HepG2 (cell line): ENCODE data around the gene GAS2. TPM values are rescaled to one million over a fixed set of nuclear protein-coding genes. Genes with fewer than 3 reads are reported as not detected.

Source experiments
- ATF2 ChIP-seq: sonication (generic); formaldehyde crosslinking; IDR thresholded peaks from 2 replicates; pipeline ENCODE4 v1.4.0; 2020; ENCODE audit warnings: missing genetic modification reagents
- ATF7 ChIP-seq, 2 experiments: fragments of 450-650 bp in 1 of 2; sonication (generic) in 1 of 2; formaldehyde crosslinking in 1 of 2; IDR thresholded peaks; 2 replicates each; pipeline versions ENCODE4 v1.4.0 to v1.6.1; 2016 to 2020; ENCODE audit warnings: antibody characterized with exemption in 1 of 2, mild to moderate bottlenecking in 1 of 2, missing genetic modification reagents in 1 of 2
- BCL6 ChIP-seq: IDR thresholded peaks from 2 replicates; pipeline ENCODE4 v1.6.1; 2016; ENCODE audit warnings: missing genetic modification reagents, missing compliant biosample characterization
- CCDC6 ChIP-seq: sonication (generic); formaldehyde crosslinking; IDR thresholded peaks from 2 replicates; pipeline ENCODE4 v1.8.1; 2022; ENCODE audit warnings: mild to moderate bottlenecking, missing genetic modification reagents, moderate library complexity
- FOSL2 ChIP-seq: sonication (generic); formaldehyde crosslinking; IDR thresholded peaks from 2 replicates; pipeline ENCODE4 v1.4.0; 2020; ENCODE audit warnings: missing genetic modification reagents
- FOXK1 ChIP-seq: sonication (generic); formaldehyde crosslinking; IDR thresholded peaks from 2 replicates; pipeline ENCODE4 v1.4.0; 2020; ENCODE audit warnings: low read depth, missing genetic modification reagents, borderline replicate concordance
- GTF2F1 ChIP-seq: fragments of 150-350 bp; IDR thresholded peaks from 2 replicates; pipeline ENCODE4 v1.6.1; 2014; ENCODE audit warnings: low read length
- HOXA9 ChIP-seq: sonication (generic); formaldehyde crosslinking; IDR thresholded peaks from 2 replicates; pipeline ENCODE4 v1.8.1; 2022; ENCODE audit warnings: missing genetic modification reagents, mild to moderate bottlenecking, moderate library complexity, borderline replicate concordance
- MED8 ChIP-seq: sonication (generic); formaldehyde crosslinking; IDR thresholded peaks from 2 replicates; pipeline ENCODE4 v1.8.1; 2023; ENCODE audit warnings: mild to moderate bottlenecking, missing genetic modification reagents; ENCODE audit not compliant: insufficient replicate concordance
- ONECUT2 ChIP-seq: sonication (generic); formaldehyde crosslinking; IDR thresholded peaks from 2 replicates; pipeline ENCODE4 v1.4.0; 2020; ENCODE audit warnings: missing genetic modification reagents
- SATB2 ChIP-seq: sonication (generic); formaldehyde crosslinking; IDR thresholded peaks from 2 replicates; pipeline ENCODE4 v1.5.0; 2020; ENCODE audit warnings: missing genetic modification reagents
- SP1 ChIP-seq, 2 experiments: fragments of 450-650 bp in 1 of 2; sonication (generic) in 1 of 2; formaldehyde crosslinking in 1 of 2; IDR thresholded peaks; 2 replicates each; pipeline versions ENCODE4 v1.4.0 to v1.6.1; 2016 to 2020; ENCODE audit warnings: missing genetic modification reagents in 1 of 2
- ZBTB2 ChIP-seq: sonication (generic); formaldehyde crosslinking; IDR thresholded peaks from 2 replicates; pipeline ENCODE4 v1.8.0; 2022; ENCODE audit warnings: low read depth, missing genetic modification reagents
- ZBTB7A ChIP-seq: sonication (generic); formaldehyde crosslinking; IDR thresholded peaks from 2 replicates; pipeline ENCODE4 v1.8.0; 2022; ENCODE audit warnings: mild to moderate bottlenecking, missing genetic modification reagents
- ZNF180 ChIP-seq: sonication (generic); formaldehyde crosslinking; IDR thresholded peaks from 2 replicates; pipeline ENCODE4 v1.4.0; 2020; ENCODE audit warnings: low read depth, missing genetic modification reagents, borderline replicate concordance
- ZNF235 ChIP-seq: sonication (generic); formaldehyde crosslinking; IDR thresholded peaks from 2 replicates; pipeline ENCODE4 v1.8.1; 2023; ENCODE audit warnings: mild to moderate bottlenecking, missing genetic modification reagents, borderline replicate concordance
- ZNF264 ChIP-seq: sonication (generic); formaldehyde crosslinking; IDR thresholded peaks from 2 replicates; pipeline ENCODE4 v1.4.0; 2020; ENCODE audit warnings: missing genetic modification reagents
- ZNF547 ChIP-seq: sonication (generic); formaldehyde crosslinking; IDR thresholded peaks from 2 replicates; pipeline ENCODE4 v1.5.1; 2020; ENCODE audit warnings: mild to moderate bottlenecking, missing genetic modification reagents
- ZNF562 ChIP-seq: sonication (generic); formaldehyde crosslinking; IDR thresholded peaks from 2 replicates; pipeline ENCODE4 v1.8.0; 2022; ENCODE audit warnings: missing genetic modification reagents, borderline replicate concordance
- ZNF580 ChIP-seq: IDR thresholded peaks from 2 replicates; pipeline ENCODE4 v1.6.1; 2016; ENCODE audit warnings: low read depth, borderline replicate concordance
- ZNF629 ChIP-seq: sonication (generic); formaldehyde crosslinking; conservative IDR thresholded peaks from 2 replicates; pipeline ENCODE4 v1.5.0; 2020; ENCODE audit warnings: missing genetic modification reagents
- ZNF775 ChIP-seq: sonication (generic); formaldehyde crosslinking; IDR thresholded peaks from 2 replicates; pipeline ENCODE4 v1.4.0; 2020; ENCODE audit warnings: missing genetic modification reagents, mild to moderate bottlenecking, moderate library complexity, borderline replicate concordance
- ZNF841 ChIP-seq: sonication (generic); formaldehyde crosslinking; IDR thresholded peaks from 2 replicates; pipeline ENCODE4 v1.8.1; 2023; ENCODE audit warnings: missing genetic modification reagents, borderline replicate concordance
- polyA plus RNA-seq, 8 experiments: library from polyadenylated mRNA; depleted of rRNA in 3 of 8; stranded (reverse) in 7 of 8; unstranded in 1 of 8; fragments of >200 nt; fragmentation: Illumina TruSeq in 4 of 8; extraction: Trizol in 4 of 8; gene quantifications; 2 replicates each; pipeline versions ENCODE4 v1.2.1 to v1.2.3, GENCODE V29; 2011 to 2016; ENCODE audit warnings: low read depth in 4 of 8, missing spikeins in 1 of 8, mixed read lengths in 1 of 8; ENCODE audit not compliant: insufficient read depth in 1 of 8
- total RNA-seq, 5 experiments: library from RNA; depleted of rRNA; stranded (reverse); fragments of >200 nt; fragmentation: Illumina TruSeq; extraction: Trizol; gene quantifications; 2 replicates each; pipeline ENCODE4 v1.2.3, GENCODE V29; 2016; ENCODE audit warnings: low read depth in 1 of 5
- TF ChIP-seq, protein P1 (sequence below): sonication (generic); formaldehyde crosslinking; IDR thresholded peaks from 2 replicates; pipeline ENCODE4 v1.8.1; 2022; ENCODE audit warnings: low read depth, mild to moderate bottlenecking, missing genetic modification reagents
- TF ChIP-seq, protein P2 (sequence below): sonication (generic); formaldehyde crosslinking; IDR thresholded peaks from 2 replicates; pipeline ENCODE4 v1.4.0; 2020; ENCODE audit warnings: low read depth, mild to moderate bottlenecking, missing genetic modification reagents

The GAS2 gene
- total and polyA plus RNA-seq, 2 of the 13 experiments (the other 11 are each of a cell fraction or from before 2014, with no cell fraction given) = 26.0 to 85.1 TPM

GRCh38 chr11:22703040-22703439, 36.6 kb downstream of the GAS2 start (continued):
- TF ChIP-seq, protein P1, sequence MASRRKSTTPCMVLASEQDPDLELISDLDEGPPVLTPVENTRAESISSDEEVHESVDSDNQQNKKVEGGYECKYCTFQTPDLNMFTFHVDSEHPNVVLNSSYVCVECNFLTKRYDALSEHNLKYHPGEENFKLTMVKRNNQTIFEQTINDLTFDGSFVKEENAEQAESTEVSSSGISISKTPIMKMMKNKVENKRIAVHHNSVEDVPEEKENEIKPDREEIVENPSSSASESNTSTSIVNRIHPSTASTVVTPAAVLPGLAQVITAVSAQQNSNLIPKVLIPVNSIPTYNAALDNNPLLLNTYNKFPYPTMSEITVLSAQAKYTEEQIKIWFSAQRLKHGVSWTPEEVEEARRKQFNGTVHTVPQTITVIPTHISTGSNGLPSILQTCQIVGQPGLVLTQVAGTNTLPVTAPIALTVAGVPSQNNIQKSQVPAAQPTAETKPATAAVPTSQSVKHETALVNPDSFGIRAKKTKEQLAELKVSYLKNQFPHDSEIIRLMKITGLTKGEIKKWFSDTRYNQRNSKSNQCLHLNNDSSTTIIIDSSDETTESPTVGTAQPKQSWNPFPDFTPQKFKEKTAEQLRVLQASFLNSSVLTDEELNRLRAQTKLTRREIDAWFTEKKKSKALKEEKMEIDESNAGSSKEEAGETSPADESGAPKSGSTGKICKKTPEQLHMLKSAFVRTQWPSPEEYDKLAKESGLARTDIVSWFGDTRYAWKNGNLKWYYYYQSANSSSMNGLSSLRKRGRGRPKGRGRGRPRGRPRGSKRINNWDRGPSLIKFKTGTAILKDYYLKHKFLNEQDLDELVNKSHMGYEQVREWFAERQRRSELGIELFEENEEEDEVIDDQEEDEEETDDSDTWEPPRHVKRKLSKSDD (CRISPR knock-in tag) = no peak
- TF ChIP-seq ZNF562 (CRISPR knock-in tag) = no peak
- TF ChIP-seq ZBTB7A (CRISPR knock-in tag) = no peak
- no peak for TF ChIP-seq ZNF547 (CRISPR knock-in tag)
- peak; percentile 90 for TF ChIP-seq FOSL2 (CRISPR knock-in tag)
- no peak for TF ChIP-seq GTF2F1
- no peak for TF ChIP-seq ZNF580
- TF ChIP-seq ZBTB2 = no peak
- TF ChIP-seq, protein P2, sequence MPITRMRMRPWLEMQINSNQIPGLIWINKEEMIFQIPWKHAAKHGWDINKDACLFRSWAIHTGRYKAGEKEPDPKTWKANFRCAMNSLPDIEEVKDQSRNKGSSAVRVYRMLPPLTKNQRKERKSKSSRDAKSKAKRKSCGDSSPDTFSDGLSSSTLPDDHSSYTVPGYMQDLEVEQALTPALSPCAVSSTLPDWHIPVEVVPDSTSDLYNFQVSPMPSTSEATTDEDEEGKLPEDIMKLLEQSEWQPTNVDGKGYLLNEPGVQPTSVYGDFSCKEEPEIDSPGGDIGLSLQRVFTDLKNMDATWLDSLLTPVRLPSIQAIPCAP (CRISPR knock-in tag) = no peak
- no peak for TF ChIP-seq MED8
- no peak for TF ChIP-seq ZNF775 (CRISPR knock-in tag)
- TF ChIP-seq SP1 (IDR thresholded peaks at IDR 0.05) = no peak
- TF ChIP-seq SP1 (CRISPR knock-in tag; IDR thresholded peaks at IDR 0.05) = no peak
- TF ChIP-seq ZNF180 (CRISPR knock-in tag) = no peak
- no peak for TF ChIP-seq ZNF841 (CRISPR knock-in tag)
- peak; percentile 96 for TF ChIP-seq ATF7 (IDR thresholded peaks at IDR 0.05)
- peak; percentile 64; the same call in 1 of the 2 replicates for TF ChIP-seq ATF7 (CRISPR knock-in tag; IDR thresholded peaks at IDR 0.05)
- peak; percentile 98 for TF ChIP-seq ATF2
- TF ChIP-seq ZNF264 (CRISPR knock-in tag) = no peak
- TF ChIP-seq ONECUT2 = no peak
- TF ChIP-seq BCL6 (CRISPR knock-in tag) = peak; percentile 21; the same call in 1 of the 2 replicates
- no peak for TF ChIP-seq CCDC6 (CRISPR knock-in tag)
- peak; percentile 39; the same call in 1 of the 2 replicates for TF ChIP-seq FOXK1 (CRISPR knock-in tag)
- TF ChIP-seq ZNF629 (CRISPR knock-in tag) = no peak
- no peak for TF ChIP-seq SATB2 (CRISPR knock-in tag)
- TF ChIP-seq HOXA9 (CRISPR knock-in tag) = no peak
- no peak for TF ChIP-seq ZNF235
